HFF-Myc (cell line): ENCODE results near the gene SIK2.
"Not testable (repeated sequence)": the region's sequence is repeated elsewhere in the genome, so short reads cannot be mapped to it uniquely, and the experiment has no call there.

Source experiments
- DNase-seq: peaks from one replicate; pipeline ENCODE4 v3.0.0-alpha.2; 2011; ENCODE audit warnings: low read depth; ENCODE audit errors: extremely low read depth
- H3K4me3 ChIP-seq: replicated peaks from 2 replicates; pipeline ENCODE4 v1.5.1; 2011; ENCODE audit warnings: low read depth, mild to moderate bottlenecking, control low read depth, low read length
- CTCF ChIP-seq: IDR thresholded peaks from 2 replicates; pipeline ENCODE4 v1.5.1; 2012; ENCODE audit warnings: mild to moderate bottlenecking, low read depth, low read length, control low read depth; ENCODE audit errors: missing control alignments

The SIK2 gene

GRCh38 chr11:111645657-111646316 is 43.5 kb downstream of the SIK2 start:
- no peak for DNase-seq
- TF ChIP-seq CTCF, result no peak
- H3K4me3 ChIP-seq, result no peak overlapping the region

- DNase-seq, H3K4me3 ChIP-seq: not testable (repeated sequence)
Measured at GRCh38 chr11:111651336-111651735, 49.1 kb downstream of the SIK2 start.

GRCh38 chr11:111652184-111652583 is 49.9 kb downstream of the SIK2 start:
- DNase-seq, result no peak
- H3K4me3 ChIP-seq, result no peak overlapping the region
- TF ChIP-seq CTCF, result no peak

GRCh38 chr11:111654601-111655000 is 52.4 kb downstream of the SIK2 start:
- DNase-seq, result no peak
- TF ChIP-seq CTCF, result no peak
- no peak overlapping the region for H3K4me3 ChIP-seq

- DNase-seq, result no peak
- TF ChIP-seq CTCF, result no peak
- H3K4me3 ChIP-seq, result no peak overlapping the region
Measured at GRCh38 chr11:111655924-111656323, 53.7 kb downstream of the SIK2 start.

GRCh38 chr11:111657905-111658304 is 55.7 kb downstream of the SIK2 start:
- not testable (repeated sequence) for DNase-seq, H3K4me3 ChIP-seq

GRCh38 chr11:111658493-111658892 is 56.2 kb downstream of the SIK2 start:
- H3K4me3 ChIP-seq, DNase-seq: not testable (repeated sequence)

GRCh38 chr11:111659201-111660115 is 57.2 kb downstream of the SIK2 start:
- no peak overlapping the region for H3K4me3 ChIP-seq
- no peak for TF ChIP-seq CTCF
- no peak for DNase-seq
